GM12873 (cell line): ENCODE results near the gene OR51V1.

Experiments used
- TF ChIP-seq, protein P1 (sequence below): IDR thresholded peaks from 2 replicates; pipeline ENCODE4 v1.5.1; 2012; ENCODE audit warnings: low read depth, mild to moderate bottlenecking, moderate library complexity, low read length, control low read depth; ENCODE audit not compliant: insufficient read depth; ENCODE audit errors: missing control alignments

OR51V1 gene

DNA sequence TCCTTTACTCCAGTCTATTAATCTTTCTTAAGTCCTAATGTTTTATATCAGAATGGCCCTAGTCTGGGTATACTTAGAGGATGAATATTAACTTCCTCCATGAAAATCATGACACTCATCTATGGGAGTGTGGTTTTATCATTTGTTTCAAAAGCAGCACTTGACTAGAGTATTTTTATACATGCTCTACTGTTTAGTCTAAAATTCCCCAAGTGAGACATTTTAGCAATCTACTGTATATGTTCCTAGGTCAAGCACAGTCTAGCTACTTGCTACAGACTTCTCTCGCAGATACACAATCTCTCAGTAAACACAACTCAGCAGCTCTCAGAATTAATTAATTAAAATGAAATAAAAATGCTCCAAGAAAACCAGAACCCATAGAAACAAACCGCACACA lies 29.3 kb upstream of the OR51V1 start:
- TF ChIP-seq, protein P1, sequence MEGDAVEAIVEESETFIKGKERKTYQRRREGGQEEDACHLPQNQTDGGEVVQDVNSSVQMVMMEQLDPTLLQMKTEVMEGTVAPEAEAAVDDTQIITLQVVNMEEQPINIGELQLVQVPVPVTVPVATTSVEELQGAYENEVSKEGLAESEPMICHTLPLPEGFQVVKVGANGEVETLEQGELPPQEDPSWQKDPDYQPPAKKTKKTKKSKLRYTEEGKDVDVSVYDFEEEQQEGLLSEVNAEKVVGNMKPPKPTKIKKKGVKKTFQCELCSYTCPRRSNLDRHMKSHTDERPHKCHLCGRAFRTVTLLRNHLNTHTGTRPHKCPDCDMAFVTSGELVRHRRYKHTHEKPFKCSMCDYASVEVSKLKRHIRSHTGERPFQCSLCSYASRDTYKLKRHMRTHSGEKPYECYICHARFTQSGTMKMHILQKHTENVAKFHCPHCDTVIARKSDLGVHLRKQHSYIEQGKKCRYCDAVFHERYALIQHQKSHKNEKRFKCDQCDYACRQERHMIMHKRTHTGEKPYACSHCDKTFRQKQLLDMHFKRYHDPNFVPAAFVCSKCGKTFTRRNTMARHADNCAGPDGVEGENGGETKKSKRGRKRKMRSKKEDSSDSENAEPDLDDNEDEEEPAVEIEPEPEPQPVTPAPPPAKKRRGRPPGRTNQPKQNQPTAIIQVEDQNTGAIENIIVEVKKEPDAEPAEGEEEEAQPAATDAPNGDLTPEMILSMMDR = no peak

DNA sequence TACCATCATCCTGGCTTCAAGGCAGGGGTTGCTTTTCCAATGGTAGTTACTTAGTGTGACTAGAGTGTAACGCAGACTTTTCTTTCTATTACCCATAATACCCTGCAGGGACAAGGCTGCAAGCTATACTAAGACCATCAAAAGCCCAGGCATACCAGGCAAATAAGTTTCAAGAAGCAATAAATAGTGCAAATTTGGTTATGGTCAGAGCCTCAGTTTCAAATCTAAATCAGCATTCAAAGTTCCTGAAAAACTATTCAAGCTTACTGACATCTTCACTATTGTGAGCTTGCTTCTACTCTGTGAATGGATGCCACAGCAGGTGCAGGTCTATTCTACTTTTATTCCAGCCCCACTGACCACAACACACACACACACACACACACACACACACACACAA lies 28.9 kb upstream of the OR51V1 start:
- TF ChIP-seq, protein P1 = no peak

GRCh38 chr11:5228124-5228523 lies 27.6 kb upstream of the OR51V1 start:
- TF ChIP-seq, protein P1 = no peak

DNA sequence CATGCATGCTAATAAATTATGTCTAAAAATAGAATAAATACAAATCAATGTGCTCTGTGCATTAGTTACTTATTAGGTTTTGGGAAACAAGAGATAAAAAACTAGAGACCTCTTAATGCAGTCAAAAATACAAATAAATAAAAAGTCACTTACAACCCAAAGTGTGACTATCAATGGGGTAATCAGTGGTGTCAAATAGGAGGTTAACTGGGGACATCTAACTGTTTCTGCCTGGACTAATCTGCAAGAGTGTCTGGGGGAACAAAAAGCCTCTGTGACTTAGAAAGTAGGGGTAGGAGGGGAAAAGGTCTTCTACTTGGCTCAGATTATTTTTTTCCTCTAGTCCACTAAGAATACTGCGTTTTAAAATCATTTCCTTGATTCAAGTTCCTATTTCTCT lies 27.2 kb upstream of the OR51V1 start:
- TF ChIP-seq, protein P1 = no peak

- TF ChIP-seq, protein P1 = no peak
These were observed 26.3 kb upstream of the OR51V1 start, which contains the start of gene HBB for GRCh38 chr11:5226732-5227310. TSS of gene HBB (minus strand) at chr11:5227071. CDS start at chr11:5227021, 50 bp downstream.

DNA sequence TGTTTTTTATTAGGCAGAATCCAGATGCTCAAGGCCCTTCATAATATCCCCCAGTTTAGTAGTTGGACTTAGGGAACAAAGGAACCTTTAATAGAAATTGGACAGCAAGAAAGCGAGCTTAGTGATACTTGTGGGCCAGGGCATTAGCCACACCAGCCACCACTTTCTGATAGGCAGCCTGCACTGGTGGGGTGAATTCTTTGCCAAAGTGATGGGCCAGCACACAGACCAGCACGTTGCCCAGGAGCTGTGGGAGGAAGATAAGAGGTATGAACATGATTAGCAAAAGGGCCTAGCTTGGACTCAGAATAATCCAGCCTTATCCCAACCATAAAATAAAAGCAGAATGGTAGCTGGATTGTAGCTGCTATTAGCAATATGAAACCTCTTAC lies 25.0 kb upstream of the OR51V1 start:
- TF ChIP-seq, protein P1 = no peak

GRCh38 chr11:5224538-5225479 lies 24.3 kb upstream of the OR51V1 start:
- TF ChIP-seq, protein P1 = no peak
